Measurements from ENCODE around the gene MCFD2. TPM values are rescaled to one million over a fixed set of nuclear protein-coding genes. Genes with fewer than 3 reads are reported as not detected.

The MCFD2 gene
- total and polyA plus RNA-seq, 8 donors: 20.1 to 180 (median 101) TPM

DNA sequence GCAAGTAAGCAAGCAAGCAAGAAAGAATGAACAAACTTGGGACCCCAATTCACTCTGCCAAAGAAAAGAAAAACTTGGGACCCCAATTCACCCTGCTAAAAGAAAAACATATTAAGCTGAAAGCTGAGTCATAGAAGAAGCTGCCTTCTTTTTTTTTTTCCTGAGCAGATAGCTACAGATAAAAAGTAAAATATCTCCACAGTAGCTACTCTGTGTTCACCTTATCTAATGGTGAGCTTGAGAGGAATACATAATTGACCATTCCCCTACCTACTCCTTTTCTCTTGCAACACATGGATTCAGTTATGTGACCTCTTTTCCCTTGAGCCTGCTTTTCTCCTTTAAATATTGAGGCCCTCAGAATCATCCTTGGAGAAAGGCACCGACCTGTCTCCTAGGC, 63.0 kb downstream of the MCFD2 start:
- H3K27ac ChIP-seq: no peak overlapping the region
- H3K4me3 ChIP-seq: no peak overlapping the region
- H3K9me3 ChIP-seq: no peaks in the 10 kb centered on the region
- intact Hi-C loops (cut with DNase I): no loop called here
- no peaks in the 10 kb centered on the region for H3K36me3 ChIP-seq
- 94% methylated on average over 1 of the region's 1 CpG for WGBS, 2 donors
- ATAC-seq (no peak), DNase-seq (no peak), FAIRE-seq (no peak)
- TF ChIP-seq, protein P1, sequence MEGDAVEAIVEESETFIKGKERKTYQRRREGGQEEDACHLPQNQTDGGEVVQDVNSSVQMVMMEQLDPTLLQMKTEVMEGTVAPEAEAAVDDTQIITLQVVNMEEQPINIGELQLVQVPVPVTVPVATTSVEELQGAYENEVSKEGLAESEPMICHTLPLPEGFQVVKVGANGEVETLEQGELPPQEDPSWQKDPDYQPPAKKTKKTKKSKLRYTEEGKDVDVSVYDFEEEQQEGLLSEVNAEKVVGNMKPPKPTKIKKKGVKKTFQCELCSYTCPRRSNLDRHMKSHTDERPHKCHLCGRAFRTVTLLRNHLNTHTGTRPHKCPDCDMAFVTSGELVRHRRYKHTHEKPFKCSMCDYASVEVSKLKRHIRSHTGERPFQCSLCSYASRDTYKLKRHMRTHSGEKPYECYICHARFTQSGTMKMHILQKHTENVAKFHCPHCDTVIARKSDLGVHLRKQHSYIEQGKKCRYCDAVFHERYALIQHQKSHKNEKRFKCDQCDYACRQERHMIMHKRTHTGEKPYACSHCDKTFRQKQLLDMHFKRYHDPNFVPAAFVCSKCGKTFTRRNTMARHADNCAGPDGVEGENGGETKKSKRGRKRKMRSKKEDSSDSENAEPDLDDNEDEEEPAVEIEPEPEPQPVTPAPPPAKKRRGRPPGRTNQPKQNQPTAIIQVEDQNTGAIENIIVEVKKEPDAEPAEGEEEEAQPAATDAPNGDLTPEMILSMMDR (IDR thresholded peaks at IDR 0.05): no peak
- H3K4me1 ChIP-seq: peaks cover 30 to 40% (median 35%) of the 10 kb centered on the region in 3 donors
- H3K27me3 ChIP-seq: no peaks in the 10 kb centered on the region

DNA sequence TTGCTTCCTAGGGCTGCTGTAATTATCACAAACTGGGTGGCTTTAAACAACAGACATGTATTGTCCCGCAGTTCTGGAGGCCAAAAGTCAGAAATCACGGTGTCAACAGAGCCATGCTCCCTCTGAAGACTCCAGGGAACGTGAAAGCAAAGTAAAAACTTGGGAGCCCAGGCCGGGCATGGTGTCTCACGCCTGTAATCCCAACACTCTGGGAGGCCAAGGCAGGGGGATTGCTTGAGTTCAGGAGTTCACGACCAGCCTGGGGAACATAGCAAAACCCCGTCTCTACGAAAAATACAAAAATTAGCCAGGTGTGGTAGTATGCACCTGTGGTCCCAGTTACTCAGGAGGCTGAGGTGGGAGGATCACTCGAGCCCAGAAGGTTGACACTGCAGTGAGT, 63.5 kb downstream of the MCFD2 start:
- TF ChIP-seq, protein P1 (IDR thresholded peaks at IDR 0.05): no peak
- H3K36me3 ChIP-seq: no peaks in the 10 kb centered on the region
- H3K4me3 ChIP-seq: no peak overlapping the region
- H3K9me3 ChIP-seq: no peaks in the 10 kb centered on the region
- H3K4me1 ChIP-seq: peaks cover 34 to 45% (median 39%) of the 10 kb centered on the region in 3 donors
- FAIRE-seq: no peak
- no peaks in the 10 kb centered on the region for H3K27me3 ChIP-seq
- ATAC-seq: no peak
- H3K27ac ChIP-seq: no peak overlapping the region
- WGBS, 2 donors: 92 to 95% methylated on average over 9 of the region's 9 CpGs
- intact Hi-C loops (cut with DNase I): no loop called here
- DNase-seq: no peak

Other genes with a start within 250 kb of the MCFD2 start
- gene SOCS5, start 216.5 kb downstream of the MCFD2 start, total RNA-seq: 10 to 100 TPM in 1 of 6 donors, 1 to 10 TPM in 5; 4.2 to 10.2 (median 5.9) TPM
- gene SOCS5, start 216.5 kb downstream of the MCFD2 start, polyA plus RNA-seq: 1 to 10 TPM; 2.3 to 5.2 TPM
- gene TTC7A, start 25.4 kb upstream of the MCFD2 start, total RNA-seq: 10 to 100 TPM; 14.4 to 23.7 (median 21.2) TPM
- 10 to 100 TPM; 10.4 to 21.6 TPM for gene TTC7A, start 25.4 kb upstream of the MCFD2 start, polyA plus RNA-seq
- not detected for gene STPG4, start 239.5 kb upstream of the MCFD2 start, total RNA-seq
- gene STPG4, start 239.5 kb upstream of the MCFD2 start, polyA plus RNA-seq: not detected

All from pancreas (tissue), 10 donors.